SU-DHL-6 (cell line): ENCODE results near the gene ADAMTS14.

Experiments used
- EZH2phosphoT487 ChIP-seq: fragments of 200-600 bp; sonication (generic), shearing (Covaris generic); conservative IDR thresholded peaks from 2 replicates; pipeline ENCODE4 v1.6.1; 2018; ENCODE audit warnings: mild to moderate bottlenecking, antibody characterized with exemption, low read length, moderate library complexity, mixed read lengths
- TF ChIP-seq, protein P1 (sequence below): fragments of 200-600 bp; sonication (generic); IDR thresholded peaks from one replicate; pipeline ENCODE4 v1.5.1; 2017; ENCODE audit warnings: antibody characterized with exemption, mild to moderate bottlenecking, low read length, moderate library complexity; ENCODE audit not compliant: insufficient read depth, poor library complexity, severe bottlenecking

DNA sequence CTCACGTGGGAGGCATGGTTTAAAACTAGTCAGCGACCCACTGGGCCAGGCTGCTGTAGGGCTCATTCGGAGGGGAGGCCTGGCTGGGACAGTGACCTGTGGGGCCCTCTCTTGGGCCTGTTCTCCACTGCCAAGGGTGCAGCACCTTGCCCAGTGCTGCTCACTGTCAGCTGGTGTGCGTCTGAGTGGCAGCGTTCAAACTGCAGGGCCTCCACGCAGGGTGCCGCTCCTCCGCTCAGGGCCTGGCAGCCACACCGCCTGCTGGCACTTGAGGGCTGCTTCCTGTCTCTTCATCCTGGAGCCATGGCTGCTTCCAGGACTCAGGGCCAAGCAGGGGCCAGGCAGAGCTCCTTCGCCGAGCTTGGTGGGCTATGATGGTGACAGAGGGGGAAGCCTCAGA, 18.3 kb downstream of the ADAMTS14 start:
- TF ChIP-seq, protein P1, sequence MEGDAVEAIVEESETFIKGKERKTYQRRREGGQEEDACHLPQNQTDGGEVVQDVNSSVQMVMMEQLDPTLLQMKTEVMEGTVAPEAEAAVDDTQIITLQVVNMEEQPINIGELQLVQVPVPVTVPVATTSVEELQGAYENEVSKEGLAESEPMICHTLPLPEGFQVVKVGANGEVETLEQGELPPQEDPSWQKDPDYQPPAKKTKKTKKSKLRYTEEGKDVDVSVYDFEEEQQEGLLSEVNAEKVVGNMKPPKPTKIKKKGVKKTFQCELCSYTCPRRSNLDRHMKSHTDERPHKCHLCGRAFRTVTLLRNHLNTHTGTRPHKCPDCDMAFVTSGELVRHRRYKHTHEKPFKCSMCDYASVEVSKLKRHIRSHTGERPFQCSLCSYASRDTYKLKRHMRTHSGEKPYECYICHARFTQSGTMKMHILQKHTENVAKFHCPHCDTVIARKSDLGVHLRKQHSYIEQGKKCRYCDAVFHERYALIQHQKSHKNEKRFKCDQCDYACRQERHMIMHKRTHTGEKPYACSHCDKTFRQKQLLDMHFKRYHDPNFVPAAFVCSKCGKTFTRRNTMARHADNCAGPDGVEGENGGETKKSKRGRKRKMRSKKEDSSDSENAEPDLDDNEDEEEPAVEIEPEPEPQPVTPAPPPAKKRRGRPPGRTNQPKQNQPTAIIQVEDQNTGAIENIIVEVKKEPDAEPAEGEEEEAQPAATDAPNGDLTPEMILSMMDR = no peak
- no peak for TF ChIP-seq EZH2phosphoT487
